Natural killer cell (primary cell): ENCODE results near the gene GAB4. TPM values are rescaled to one million over a fixed set of nuclear protein-coding genes. Genes with fewer than 3 reads are reported as not detected.
"Not testable (repeated sequence)": the region's sequence is repeated elsewhere in the genome, so short reads cannot be mapped to it uniquely, and the experiment has no call there.

Experiments used
- ATAC-seq, 3 donors: fragments of 150-1000 bp in 2 of 3; fragments of 200-7000 bp in 1 of 3; cut with Tn5 transposase; 1 replicate in 1 of 3; 2 replicates in 2 of 3; pipeline ENCODE4 v1.10.0; 2021; ENCODE audit warnings: mild to moderate bottlenecking in 2 of 3, moderate library complexity in 2 of 3
- DNase-seq, 2 donors: peaks; one replicate each; pipeline versions ENCODE4 v3.0.0 to v3.0.0-alpha.2; 2013 to 2021; ENCODE audit warnings: mixed read lengths in 1 of 2
- H3K27ac ChIP-seq: one replicate; pipeline ENCODE4 v1.5.1; 2013; ENCODE audit warnings: mild to moderate bottlenecking, low read length
- H3K27me3 ChIP-seq: one replicate; pipeline ENCODE4 v1.6.1; 2013; ENCODE audit warnings: low read length; ENCODE audit not compliant: control insufficient read depth, insufficient read depth
- H3K36me3 ChIP-seq: one replicate; pipeline ENCODE4 v1.6.1; 2013; ENCODE audit warnings: low read length; ENCODE audit not compliant: control insufficient read depth, insufficient read depth
- H3K4me1 ChIP-seq: one replicate; pipeline ENCODE4 v1.6.1; 2013; ENCODE audit warnings: low read length; ENCODE audit not compliant: control insufficient read depth, insufficient read depth
- H3K4me3 ChIP-seq: one replicate; pipeline ENCODE4 v1.5.1; 2013; ENCODE audit warnings: low read length
- H3K9me3 ChIP-seq: one replicate; pipeline ENCODE4 v1.6.1; 2013; ENCODE audit warnings: low read length; ENCODE audit not compliant: control insufficient read depth, insufficient read depth
- H3K27ac Mint-ChIP-seq, 2 donors: one replicate each; pipeline ENCODE4 v1.8.0; 2022; ENCODE audit warnings: mild to moderate bottlenecking in 2 of 2, mixed read lengths in 2 of 2, moderate library complexity in 1 of 2
- H3K27me3 Mint-ChIP-seq, 2 donors: one replicate each; pipeline ENCODE4 v1.8.0; 2022; ENCODE audit warnings: low read depth in 2 of 2, mixed read lengths in 2 of 2
- H3K36me3 Mint-ChIP-seq: one replicate; pipeline ENCODE4 v1.8.0; 2022; ENCODE audit warnings: mixed read lengths
- H3K4me1 Mint-ChIP-seq, 2 donors: one replicate each; pipeline ENCODE4 v1.8.0; 2022; ENCODE audit warnings: mixed read lengths in 2 of 2
- H3K4me3 Mint-ChIP-seq: one replicate; pipeline ENCODE4 v1.8.0; 2022; ENCODE audit warnings: mild to moderate bottlenecking, moderate library complexity, mixed read lengths
- H3K9me3 Mint-ChIP-seq, 2 donors: one replicate each; pipeline ENCODE4 v1.8.0; 2022; ENCODE audit warnings: mixed read lengths in 2 of 2
- WGBS: methylation state at CpG from one replicate; pipeline ENCODE4 v1.1.7; 2013; ENCODE audit warnings: missing lambda C conversion rate; ENCODE audit not compliant: insufficient coverage; 5-methylcytosine and 5-hydroxymethylcytosine counted together
- intact Hi-C: fragments of 100-400 bp; cut with micrococcal nuclease; formaldehyde crosslinking; loops from one replicate; pipeline ENCODE4 v1.14.2; 2022
- total RNA-seq, 4 donors: library from RNA; stranded (reverse); fragments of 120-200 nt in 1 of 4; gene quantifications; one replicate each; pipeline versions ENCODE4 v1.2.3 to v1.2.4, GENCODE V29; 2013 to 2022
- TF ChIP-seq, protein P1 (sequence below): fragments of 200-600 bp; IDR thresholded peaks from one replicate; pipeline ENCODE4 v1.8.0; 2022; ENCODE audit warnings: antibody characterized with exemption

GAB4 gene
- total RNA-seq, 3 donors from 2014 or later (not counting 1 experiment from before 2014, with no cell fraction given), result 0.57 to 4.6 (median 2.7) TPM

DNA sequence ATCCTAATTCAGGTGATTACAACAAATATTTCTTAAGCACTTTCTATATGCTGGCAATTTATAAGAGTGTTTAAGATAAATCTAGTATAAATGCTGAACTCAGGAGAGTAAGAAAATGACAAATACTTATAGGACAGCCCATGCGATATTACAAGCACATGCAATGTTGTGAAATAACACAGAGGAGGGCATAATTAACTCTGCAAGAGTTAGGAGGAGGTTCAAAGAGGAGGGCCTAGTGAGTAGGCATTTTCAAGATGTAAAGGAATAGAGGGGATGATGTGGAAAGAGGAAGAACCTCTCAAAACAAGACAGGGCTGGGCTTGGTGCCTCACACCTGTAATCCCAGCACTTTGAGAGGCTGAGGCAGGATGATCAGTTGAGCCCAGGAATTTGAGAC, 39.6 kb upstream of the GAB4 start:
- no peaks in the 10 kb centered on the region for H3K9me3 ChIP-seq
- H3K27ac ChIP-seq, result no peak overlapping the region
- Mint-ChIP-seq H3K27me3 (peaks cover 10 to 17% of the 10 kb centered on the region in 2 donors), H3K9me3 (no peaks in the 10 kb centered on the region), H3K27ac (no peak overlapping the region), H3K4me1 (no peaks in the 10 kb centered on the region), H3K4me3 (no peak overlapping the region), H3K36me3 (no peaks in the 10 kb centered on the region)
- intact Hi-C loops, result no loop called here
- no peaks in the 10 kb centered on the region for H3K36me3 ChIP-seq
- no peaks in the 10 kb centered on the region for H3K27me3 ChIP-seq
- TF ChIP-seq, protein P1, sequence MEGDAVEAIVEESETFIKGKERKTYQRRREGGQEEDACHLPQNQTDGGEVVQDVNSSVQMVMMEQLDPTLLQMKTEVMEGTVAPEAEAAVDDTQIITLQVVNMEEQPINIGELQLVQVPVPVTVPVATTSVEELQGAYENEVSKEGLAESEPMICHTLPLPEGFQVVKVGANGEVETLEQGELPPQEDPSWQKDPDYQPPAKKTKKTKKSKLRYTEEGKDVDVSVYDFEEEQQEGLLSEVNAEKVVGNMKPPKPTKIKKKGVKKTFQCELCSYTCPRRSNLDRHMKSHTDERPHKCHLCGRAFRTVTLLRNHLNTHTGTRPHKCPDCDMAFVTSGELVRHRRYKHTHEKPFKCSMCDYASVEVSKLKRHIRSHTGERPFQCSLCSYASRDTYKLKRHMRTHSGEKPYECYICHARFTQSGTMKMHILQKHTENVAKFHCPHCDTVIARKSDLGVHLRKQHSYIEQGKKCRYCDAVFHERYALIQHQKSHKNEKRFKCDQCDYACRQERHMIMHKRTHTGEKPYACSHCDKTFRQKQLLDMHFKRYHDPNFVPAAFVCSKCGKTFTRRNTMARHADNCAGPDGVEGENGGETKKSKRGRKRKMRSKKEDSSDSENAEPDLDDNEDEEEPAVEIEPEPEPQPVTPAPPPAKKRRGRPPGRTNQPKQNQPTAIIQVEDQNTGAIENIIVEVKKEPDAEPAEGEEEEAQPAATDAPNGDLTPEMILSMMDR, result no peak
- H3K4me1 ChIP-seq, result no peaks in the 10 kb centered on the region
- DNase-seq (no peak), ATAC-seq (no peak)
- no peak overlapping the region for H3K4me3 ChIP-seq
- WGBS, result 88% methylated on average over 1 of the region's 1 CpG

DNA sequence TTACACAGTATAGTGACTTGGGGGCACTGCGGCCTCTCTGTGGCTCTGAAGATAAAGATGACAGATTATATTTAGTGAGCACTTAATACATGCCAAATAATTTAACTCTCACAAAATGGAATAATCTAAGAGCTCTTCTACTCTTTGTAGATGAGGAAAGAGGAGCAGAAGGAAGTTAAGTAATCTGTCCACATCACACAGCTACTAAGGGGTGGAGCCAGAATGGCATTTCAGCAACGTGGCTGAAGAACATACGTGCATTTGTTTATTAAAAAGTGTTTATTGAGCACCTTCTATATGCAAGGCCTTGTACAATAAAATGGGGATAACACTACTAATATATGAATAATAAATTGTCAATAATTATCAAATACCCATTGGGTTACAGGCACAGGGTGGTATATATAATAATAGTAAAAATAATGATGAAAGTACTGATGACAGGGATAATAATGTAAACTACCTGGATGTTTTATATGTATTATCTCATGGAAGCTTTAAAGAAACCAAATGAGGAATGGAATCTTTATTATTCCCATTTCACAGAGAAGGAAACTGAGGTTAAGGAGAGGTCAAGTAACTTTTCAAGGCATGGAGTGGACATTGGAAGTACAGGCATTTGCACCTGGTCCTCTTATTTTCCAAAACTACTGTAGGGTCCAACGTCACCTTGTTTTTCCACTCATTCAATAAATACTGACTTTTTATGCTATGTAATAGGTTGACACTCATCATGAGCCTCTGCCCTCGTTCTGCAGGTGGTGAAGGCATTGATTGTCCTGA, 38.7 kb upstream of the GAB4 start:
- 75% methylated on average over 1 of the region's 5 CpGs for WGBS
- Mint-ChIP-seq H3K36me3 (no peaks in the 10 kb centered on the region), H3K4me1 (no peaks in the 10 kb centered on the region), H3K9me3 (no peaks in the 10 kb centered on the region), H3K27me3 (peaks cover 10 to 17% of the 10 kb centered on the region in 2 donors), H3K4me3 (no peak overlapping the region), H3K27ac (no peak overlapping the region)
- DNase-seq, result no peak
- no peak overlapping the region for H3K27ac ChIP-seq
- intact Hi-C loops, result no loop called here
- no peak for ATAC-seq
- H3K4me1 ChIP-seq, result no peaks in the 10 kb centered on the region
- H3K9me3 ChIP-seq, result no peaks in the 10 kb centered on the region
- TF ChIP-seq, protein P1, result no peak
- H3K4me3 ChIP-seq, result no peak overlapping the region
- no peaks in the 10 kb centered on the region for H3K36me3 ChIP-seq
- no peaks in the 10 kb centered on the region for H3K27me3 ChIP-seq

DNA sequence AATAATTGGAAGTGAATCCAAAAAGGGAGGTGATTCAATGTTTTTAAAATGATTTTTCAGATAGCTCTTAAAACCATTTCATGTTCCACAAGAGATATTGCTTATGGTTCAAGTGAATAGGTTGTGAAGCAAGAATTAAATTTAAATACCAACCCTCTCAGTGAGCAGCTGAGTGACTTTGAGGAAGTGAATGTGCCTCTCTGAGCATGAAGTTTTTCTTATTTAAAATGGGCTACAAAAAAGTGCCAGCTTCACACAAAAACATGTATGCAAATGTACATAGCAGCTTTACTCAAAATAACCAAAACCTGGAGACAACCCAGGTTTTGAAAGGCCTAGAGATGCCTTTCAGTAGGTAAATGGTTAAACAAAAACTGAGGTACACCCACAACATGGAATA, 35.5 kb upstream of the GAB4 start:
- Histone ChIP-seq H3K27me3 (no peaks in the 10 kb centered on the region), H3K4me3 (no peak overlapping the region), H3K36me3 (no peaks in the 10 kb centered on the region), H3K27ac (no peak overlapping the region), H3K4me1 (no peaks in the 10 kb centered on the region), H3K9me3 (no peaks in the 10 kb centered on the region)
- TF ChIP-seq, protein P1, result no peak
- Mint-ChIP-seq H3K9me3 (no peaks in the 10 kb centered on the region), H3K27me3 (peaks cover 7 to 13% of the 10 kb centered on the region in 2 donors), H3K27ac (no peak overlapping the region), H3K4me3 (no peak overlapping the region), H3K36me3 (no peaks in the 10 kb centered on the region), H3K4me1 (no peaks in the 10 kb centered on the region)
- DNase-seq (no peak), ATAC-seq (no peak)
- intact Hi-C loops, result no loop called here

DNA sequence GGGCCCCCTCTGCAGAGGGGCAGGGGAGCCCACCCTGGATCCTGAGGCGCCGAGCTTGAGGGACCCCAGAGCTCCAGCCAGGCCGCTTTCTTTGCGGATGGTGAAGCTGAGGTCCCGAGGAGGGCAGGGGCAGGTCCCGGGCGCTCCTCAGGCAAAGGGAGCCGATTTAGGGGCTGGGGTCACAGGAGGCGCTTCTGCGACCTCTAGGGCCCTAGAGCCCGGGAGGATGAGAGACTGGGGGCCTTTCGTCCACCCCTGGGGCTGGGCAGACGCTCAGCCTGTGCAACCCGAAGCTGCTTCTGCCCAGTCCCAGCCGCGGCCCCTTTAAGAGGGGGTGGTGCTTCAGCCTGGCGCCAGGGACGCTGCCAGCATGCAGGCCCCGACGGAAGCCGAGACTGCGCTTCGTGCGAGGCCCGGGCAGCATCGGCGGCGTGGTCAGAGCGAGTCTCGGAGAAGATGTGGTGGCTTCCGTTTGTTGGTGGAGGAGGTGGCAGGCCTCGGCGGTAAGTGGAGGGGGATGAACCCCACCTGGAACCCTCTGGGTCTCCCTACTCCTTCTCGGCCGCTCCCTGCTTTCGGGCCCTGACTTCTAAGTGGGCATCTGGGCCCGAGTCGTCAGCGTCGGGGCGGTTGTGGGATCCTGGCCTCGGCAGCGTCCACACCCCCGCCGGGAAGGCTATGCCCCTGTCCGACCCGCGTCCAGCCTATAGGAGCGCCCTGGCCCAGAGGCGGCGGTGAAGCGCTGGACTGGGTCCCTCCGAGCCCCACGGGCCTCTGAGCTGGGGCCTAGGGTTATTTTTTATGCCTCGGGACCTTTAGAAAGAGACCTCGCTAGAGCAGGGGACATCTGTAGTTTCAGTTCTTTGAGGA, 29.1 kb upstream of the GAB4 start:
- not testable (repeated sequence) for H3K27ac Mint-ChIP-seq, H3K27ac ChIP-seq
- peak overlapping the region; percentile 42 for H3K4me3 ChIP-seq

DNA sequence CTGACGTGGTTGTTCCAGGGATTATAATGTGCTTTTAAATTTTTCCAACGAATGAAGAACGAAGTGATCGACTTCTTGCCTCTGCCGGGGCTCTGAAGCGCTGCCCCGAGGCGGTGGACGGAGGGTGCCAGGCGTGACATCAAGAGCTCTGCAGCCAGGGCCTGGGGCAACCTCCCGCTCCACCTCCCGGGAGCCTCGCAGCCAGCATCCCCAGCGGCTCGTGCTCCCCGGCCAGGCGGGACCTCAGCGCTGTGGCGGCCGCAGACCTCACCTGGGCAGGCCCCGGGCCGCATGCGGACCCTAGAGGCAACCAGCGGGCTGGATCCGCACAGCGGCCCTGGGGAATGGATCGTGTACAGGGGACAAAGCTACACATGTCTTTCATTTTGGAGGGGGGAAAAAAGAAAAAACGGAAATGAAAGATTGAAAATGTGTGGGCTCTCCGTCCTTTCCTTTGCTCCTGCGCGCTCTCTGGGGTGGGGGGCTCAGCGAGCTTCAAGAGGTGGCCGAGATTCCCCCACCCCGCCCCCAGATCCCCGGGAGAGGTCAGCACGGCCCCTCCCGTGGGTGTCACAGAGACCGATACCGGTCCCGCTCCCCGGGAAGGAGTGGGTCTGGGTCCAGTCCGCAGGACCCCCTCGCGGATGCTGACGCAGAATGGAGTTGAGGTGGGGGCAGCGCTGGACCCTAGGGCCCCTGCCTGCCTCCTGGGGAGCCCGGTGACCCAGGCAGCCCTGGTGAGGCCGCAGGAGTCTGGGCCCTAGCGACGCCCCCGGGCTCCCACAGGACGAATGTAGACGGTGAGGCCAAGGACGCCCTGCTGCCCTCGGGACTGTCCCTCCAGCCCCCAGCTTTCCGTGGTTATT, 28.2 kb upstream of the GAB4 start:
- WGBS, result 18% methylated on average over 54 of the region's 56 CpGs
- H3K4me1 Mint-ChIP-seq, H3K9me3 ChIP-seq, H3K27me3 ChIP-seq, DNase-seq, intact Hi-C loops, H3K4me1 ChIP-seq, H3K27ac ChIP-seq, H3K9me3 Mint-ChIP-seq, H3K36me3 ChIP-seq, H3K36me3 Mint-ChIP-seq: not testable (repeated sequence)
- Mint-ChIP-seq H3K4me3 (peak overlapping the region; percentile 80), H3K27ac (peak overlapping the region in 1 of 2 donors; percentile 33), H3K27me3 (peaks cover 9 to 14% of the 10 kb centered on the region in 2 donors)
- peak overlapping the region; percentile 42 for H3K4me3 ChIP-seq
- peak in 2 of 3 donors; percentile 45 to 53 for ATAC-seq

More for the DNA sequence above, 29.1 kb upstream of the GAB4 start:
- Mint-ChIP-seq H3K27me3 (peaks cover 9 to 14% of the 10 kb centered on the region in 2 donors), H3K4me3 (peak overlapping the region; percentile 40)
- H3K9me3 Mint-ChIP-seq, H3K4me1 ChIP-seq, H3K36me3 Mint-ChIP-seq, H3K27me3 ChIP-seq, DNase-seq, H3K36me3 ChIP-seq, H3K4me1 Mint-ChIP-seq, H3K9me3 ChIP-seq, intact Hi-C loops: not testable (repeated sequence)
- WGBS, result 40% methylated on average over 31 of the region's 56 CpGs
- ATAC-seq, result peak; percentile 67 to 91 (median 90)
